A673 (cell line): ENCODE data around the gene LRSAM1. TPM values are rescaled to one million over a fixed set of nuclear protein-coding genes. Genes with fewer than 3 reads are reported as not detected.

Experiments
- BruUV-seq: library from RNA; stranded (reverse); fragments of 400-500 nt; replicated peaks from 2 replicates; lab custom pipeline; 2021; lab: Mats Ljungman, UMichigan
- CTCF ChIA-PET: fragments of 300-600 bp; sonication (Branson Sonifier 250); formaldehyde crosslinking; loops from one replicate; lab custom pipeline; 2022; ENCODE audit warnings: antibody characterized with exemption; lab: Charles Lee
- POLR2A ChIA-PET: fragments of 300-600 bp; sonication (Branson Sonifier 250); formaldehyde crosslinking; loops from one replicate; lab custom pipeline; 2022; ENCODE audit warnings: antibody characterized with exemption; ENCODE audit not compliant: low non-redundant PET; lab: Charles Lee
- DNase-seq: peaks from one replicate; pipeline ENCODE4 v3.0.0-alpha.2; 2015; ENCODE audit warnings: low spot score
- H3K27ac ChIP-seq: fragments of 200-600 bp; sonication (generic); 2 replicates; pipeline ENCODE4 v1.5.1; 2016; ENCODE audit warnings: mixed run types, low read depth, mild to moderate bottlenecking, mixed read lengths, antibody characterized with exemption, low read length; ENCODE audit not compliant: poor library complexity, severe bottlenecking
- H3K27me3 ChIP-seq: fragments of 200-600 bp; sonication (generic); replicated peaks from 2 replicates; pipeline ENCODE4 v1.6.1; 2017; ENCODE audit warnings: mixed run types, low read depth, mild to moderate bottlenecking, mixed read lengths, antibody characterized with exemption, low read length; ENCODE audit not compliant: insufficient read depth, poor library complexity
- H3K36me3 ChIP-seq: fragments of 200-600 bp; sonication (generic); 2 replicates; pipeline ENCODE4 v1.6.1; 2016; ENCODE audit warnings: mixed run types, mild to moderate bottlenecking, mixed read lengths, antibody characterized with exemption, low read length; ENCODE audit not compliant: insufficient read depth, poor library complexity, severe bottlenecking
- H3K4me1 ChIP-seq: fragments of 200-600 bp; sonication (generic); 2 replicates; pipeline ENCODE4 v1.6.1; 2017; ENCODE audit warnings: mixed run types, mild to moderate bottlenecking, mixed read lengths, antibody characterized with exemption, low read length; ENCODE audit not compliant: insufficient read depth, poor library complexity, severe bottlenecking
- H3K4me3 ChIP-seq: fragments of 200-600 bp; sonication (generic); 2 replicates; pipeline ENCODE4 v1.5.1; 2016; ENCODE audit warnings: low read depth, mixed run types, mild to moderate bottlenecking, mixed read lengths, low read length; ENCODE audit not compliant: poor library complexity, severe bottlenecking
- H3K9me3 ChIP-seq: fragments of 200-600 bp; sonication (generic); 2 replicates; pipeline ENCODE4 v1.6.1; 2016; ENCODE audit warnings: mixed run types, low read depth, mild to moderate bottlenecking, mixed read lengths, antibody characterized with exemption, low read length; ENCODE audit not compliant: poor library complexity, severe bottlenecking
- CTCF ChIP-seq: fragments of 300-800, 200-600 bp; sonication (generic); conservative IDR thresholded peaks from 2 replicates; pipeline ENCODE4 v1.5.1; 2017; ENCODE audit warnings: low read depth, mild to moderate bottlenecking, antibody characterized with exemption, low read length, moderate library complexity, mixed read lengths
- EZH2 ChIP-seq: fragments of 200-600 bp; sonication (generic); IDR thresholded peaks from 2 replicates; pipeline ENCODE4 v1.6.1; 2017; ENCODE audit warnings: borderline replicate concordance, low read depth, mild to moderate bottlenecking, mixed read lengths, antibody characterized with exemption, low read length; ENCODE audit not compliant: poor library complexity, severe bottlenecking
- intact Hi-C: fragments of 100-400 bp; cut with micrococcal nuclease; formaldehyde crosslinking; loops from one replicate; pipeline ENCODE4 v1.10.0; 2022; ENCODE audit not compliant: unreplicated experiment
- total RNA-seq: library from RNA; stranded (reverse); gene quantifications from 2 replicates; pipeline ENCODE4 v1.2.3, GENCODE V29; 2021

LRSAM1 gene
- total RNA-seq, 1 experiment from 2014 or later, result 15.8 TPM

- Histone ChIP-seq H3K27ac (no peak overlapping the region), H3K4me1 (peaks cover 8% of the 10 kb centered on the region), H3K4me3 (no peak overlapping the region), H3K27me3 (no peaks in the 10 kb centered on the region), H3K36me3 (peaks cover 7% of the 10 kb centered on the region), H3K9me3 (no peaks in the 10 kb centered on the region)
- TF ChIP-seq EZH2 (no peak), CTCF (no peak)
- intact Hi-C loops, result no loop called here
- CTCF ChIA-PET, result no interaction called here
- DNase-seq, result no peak
- no TSS peak for BruUV-seq
- POLR2A ChIA-PET, result no interaction called here
Measured at GRCh38 chr9:127490535-127491230, 39.4 kb downstream of the LRSAM1 start.

GRCh38 chr9:127491516-127491915 is 40.2 kb downstream of the LRSAM1 start:
- TF ChIP-seq EZH2 (no peak), CTCF (no peak)
- H3K4me3 ChIP-seq, result no peak overlapping the region
- intact Hi-C loops, result no loop called here
- peaks cover 8% of the 10 kb centered on the region for H3K4me1 ChIP-seq
- CTCF ChIA-PET, result no interaction called here
- H3K27me3 ChIP-seq, result no peaks in the 10 kb centered on the region
- no peak overlapping the region for H3K27ac ChIP-seq
- no peaks in the 10 kb centered on the region for H3K9me3 ChIP-seq
- no peak for DNase-seq
- POLR2A ChIA-PET, result no interaction called here
- no TSS peak for BruUV-seq
- H3K36me3 ChIP-seq, result peaks cover 9% of the 10 kb centered on the region

GRCh38 chr9:127492616-127493015 is 41.3 kb downstream of the LRSAM1 start:
- H3K4me1 ChIP-seq, result peaks cover 8% of the 10 kb centered on the region
- ChIA-PET CTCF (interaction anchor here (0.5 kb wide), 1 partner anchor 18 kb away, joined by 5 read pairs; no protein-coding TSS in a partner anchor), POLR2A (no interaction called here)
- no peaks in the 10 kb centered on the region for H3K27me3 ChIP-seq
- BruUV-seq, result no TSS peak
- no peak overlapping the region for H3K4me3 ChIP-seq
- TF ChIP-seq CTCF, result no peak
- TF ChIP-seq EZH2, result no peak
- no peak for DNase-seq
- no peak overlapping the region for H3K27ac ChIP-seq
- intact Hi-C loops, result no loop called here
- peaks cover 14% of the 10 kb centered on the region for H3K36me3 ChIP-seq
- no peaks in the 10 kb centered on the region for H3K9me3 ChIP-seq
